RWPE2 (cell line): ENCODE results near the gene EMX2.
"Not testable (repeated sequence)": the region's sequence is repeated elsewhere in the genome, so short reads cannot be mapped to it uniquely, and the experiment has no call there.

Experiments
- ATAC-seq: fragments of 200-7000 bp; cut with Tn5 transposase; 3 replicates; pipeline ENCODE4 v1.9.1; 2021; ENCODE audit warnings: low read depth
- DNase-seq: peaks from one replicate; pipeline ENCODE4 v3.0.0-alpha.2; 2020; ENCODE audit warnings: low spot score
- H3K27ac ChIP-seq: fragments of 450-650 bp; 2 replicates; pipeline ENCODE4 v1.5.1; 2017; ENCODE audit warnings: mild to moderate bottlenecking; ENCODE audit not compliant: poor library complexity, severe bottlenecking
- H3K27me3 ChIP-seq: fragments of 250-450 bp; sonication (Bioruptor Pico); 2 replicates; pipeline ENCODE4 v1.5.1; 2021; ENCODE audit warnings: mild to moderate bottlenecking, moderate library complexity; ENCODE audit not compliant: insufficient read depth, poor library complexity, severe bottlenecking
- H3K36me3 ChIP-seq: fragments of 250-450 bp; sonication (Bioruptor Pico); 2 replicates; pipeline ENCODE4 v1.5.1; 2020; ENCODE audit warnings: low read depth, mild to moderate bottlenecking, moderate library complexity
- H3K4me1 ChIP-seq: fragments of 250-450 bp; sonication (Bioruptor Pico); 2 replicates; pipeline ENCODE4 v1.5.1; 2021; ENCODE audit warnings: mild to moderate bottlenecking, moderate library complexity; ENCODE audit not compliant: insufficient read depth, poor library complexity, severe bottlenecking
- H3K4me3 ChIP-seq: fragments of 250-450 bp; sonication (Bioruptor Pico); 2 replicates; pipeline ENCODE4 v1.5.1; 2021; ENCODE audit warnings: mild to moderate bottlenecking, moderate library complexity; ENCODE audit not compliant: severe bottlenecking
- H3K9me3 ChIP-seq: fragments of 250-450 bp; sonication (Bioruptor Pico); 2 replicates; pipeline ENCODE4 v1.5.1; 2021; ENCODE audit warnings: mild to moderate bottlenecking, moderate library complexity; ENCODE audit not compliant: severe bottlenecking
- CTCF ChIP-seq: fragments of 450-650 bp; IDR thresholded peaks from one replicate; pipeline ENCODE4 v1.5.1; 2017; ENCODE audit warnings: mild to moderate bottlenecking, moderate library complexity; ENCODE audit not compliant: poor library complexity, severe bottlenecking

The EMX2 gene

GRCh38 chr10:117504562-117504961 lies 38.0 kb upstream of the EMX2 start:
- Histone ChIP-seq H3K36me3 (no peaks in the 10 kb centered on the region), H3K27ac (no peak overlapping the region), H3K4me3 (no peak overlapping the region), H3K27me3 (peaks cover 3% of the 10 kb centered on the region), H3K4me1 (no peaks in the 10 kb centered on the region), H3K9me3 (no peaks in the 10 kb centered on the region)
- ATAC-seq (no peak), DNase-seq (no peak)
- no peak for TF ChIP-seq CTCF

- not testable (repeated sequence) for H3K27me3 ChIP-seq, H3K36me3 ChIP-seq
Measured at GRCh38 chr10:117507081-117507480, 35.5 kb upstream of the EMX2 start.

GRCh38 chr10:117509573-117509972 lies 33.0 kb upstream of the EMX2 start:
- Histone ChIP-seq H3K36me3 (no peaks in the 10 kb centered on the region), H3K4me1 (no peaks in the 10 kb centered on the region), H3K27ac (no peak overlapping the region), H3K4me3 (no peak overlapping the region), H3K9me3 (no peaks in the 10 kb centered on the region), H3K27me3 (no peaks in the 10 kb centered on the region)
- ATAC-seq (no peak), DNase-seq (no peak)
- no peak for TF ChIP-seq CTCF

More at GRCh38 chr10:117507081-117507480, 35.5 kb upstream of the EMX2 start:
- not testable (repeated sequence) for H3K27ac ChIP-seq, ATAC-seq, DNase-seq, H3K4me1 ChIP-seq, H3K9me3 ChIP-seq, H3K4me3 ChIP-seq

- ATAC-seq: no peak
- Histone ChIP-seq H3K4me1 (no peaks in the 10 kb centered on the region), H3K27ac (no peak overlapping the region), H3K27me3 (no peaks in the 10 kb centered on the region), H3K36me3 (no peaks in the 10 kb centered on the region), H3K9me3 (no peaks in the 10 kb centered on the region), H3K4me3 (no peak overlapping the region)
- no peak for DNase-seq
- TF ChIP-seq CTCF: no peak
Measured at GRCh38 chr10:117511601-117512390, 30.8 kb upstream of the EMX2 start.

GRCh38 chr10:117514971-117515370 lies 27.6 kb upstream of the EMX2 start:
- Histone ChIP-seq H3K4me1 (no peaks in the 10 kb centered on the region), H3K36me3 (no peaks in the 10 kb centered on the region), H3K9me3 (no peaks in the 10 kb centered on the region), H3K4me3 (no peak overlapping the region), H3K27me3 (peaks cover 12% of the 10 kb centered on the region), H3K27ac (no peak overlapping the region)
- ATAC-seq (no peak), DNase-seq (no peak)
- no peak for TF ChIP-seq CTCF
